GM19455 (cell line): Measurements from ENCODE around the gene ALG2.

Source experiments
- ATAC-seq: cut with Tn5 transposase; IDR thresholded peaks from one replicate; pipeline ENCODE4 v1.9.1; 2021; ENCODE audit not compliant: unreplicated experiment

The ALG2 gene

DNA sequence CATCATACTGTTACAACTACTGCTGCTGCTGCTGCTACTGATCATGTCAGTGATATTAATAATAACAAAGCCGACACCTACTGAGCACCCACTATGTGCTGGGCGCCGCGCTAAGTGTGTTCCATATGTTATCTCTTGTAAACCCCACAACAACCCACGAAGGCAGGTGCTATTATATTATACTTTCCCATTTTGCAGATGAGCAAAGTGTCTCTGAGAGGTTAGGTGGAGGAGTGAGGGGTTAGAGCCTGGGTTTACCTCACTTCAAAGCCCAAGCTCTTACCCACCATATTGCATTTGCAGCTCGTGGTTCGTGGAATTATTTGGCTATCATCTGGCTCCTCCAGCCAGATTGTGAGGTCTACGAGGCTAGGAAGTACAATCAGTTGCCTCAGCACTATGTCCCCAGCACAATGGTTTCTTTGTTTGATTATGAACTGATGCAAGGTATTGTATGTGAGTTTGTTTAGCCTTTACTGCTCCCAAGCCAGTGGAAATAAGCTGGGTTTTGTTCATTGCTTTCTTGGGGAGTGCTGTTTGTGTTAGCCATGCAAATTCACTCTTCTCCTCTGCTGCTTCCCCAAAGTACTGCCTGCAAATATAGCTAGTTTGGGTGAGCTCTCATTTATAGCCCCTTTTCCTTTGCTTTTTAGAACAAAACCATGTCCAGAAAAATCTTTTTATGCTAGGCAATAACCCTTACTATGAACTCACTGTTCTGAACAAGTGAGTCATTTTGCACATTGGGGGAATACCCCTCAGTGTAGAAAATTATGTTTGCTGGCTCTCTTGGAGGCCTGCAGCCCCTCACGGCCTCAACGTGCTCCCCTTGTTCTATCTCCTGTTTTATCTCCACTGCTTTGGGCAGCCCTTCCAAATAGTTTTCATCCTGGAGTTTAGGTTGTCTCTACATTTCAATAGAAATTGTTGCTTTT is 47.9 kb downstream of the ALG2 start:
- no peak for ATAC-seq

GRCh38 chr9:99172124-99173091 is 49.3 kb downstream of the ALG2 start:
- no peak for ATAC-seq

DNA sequence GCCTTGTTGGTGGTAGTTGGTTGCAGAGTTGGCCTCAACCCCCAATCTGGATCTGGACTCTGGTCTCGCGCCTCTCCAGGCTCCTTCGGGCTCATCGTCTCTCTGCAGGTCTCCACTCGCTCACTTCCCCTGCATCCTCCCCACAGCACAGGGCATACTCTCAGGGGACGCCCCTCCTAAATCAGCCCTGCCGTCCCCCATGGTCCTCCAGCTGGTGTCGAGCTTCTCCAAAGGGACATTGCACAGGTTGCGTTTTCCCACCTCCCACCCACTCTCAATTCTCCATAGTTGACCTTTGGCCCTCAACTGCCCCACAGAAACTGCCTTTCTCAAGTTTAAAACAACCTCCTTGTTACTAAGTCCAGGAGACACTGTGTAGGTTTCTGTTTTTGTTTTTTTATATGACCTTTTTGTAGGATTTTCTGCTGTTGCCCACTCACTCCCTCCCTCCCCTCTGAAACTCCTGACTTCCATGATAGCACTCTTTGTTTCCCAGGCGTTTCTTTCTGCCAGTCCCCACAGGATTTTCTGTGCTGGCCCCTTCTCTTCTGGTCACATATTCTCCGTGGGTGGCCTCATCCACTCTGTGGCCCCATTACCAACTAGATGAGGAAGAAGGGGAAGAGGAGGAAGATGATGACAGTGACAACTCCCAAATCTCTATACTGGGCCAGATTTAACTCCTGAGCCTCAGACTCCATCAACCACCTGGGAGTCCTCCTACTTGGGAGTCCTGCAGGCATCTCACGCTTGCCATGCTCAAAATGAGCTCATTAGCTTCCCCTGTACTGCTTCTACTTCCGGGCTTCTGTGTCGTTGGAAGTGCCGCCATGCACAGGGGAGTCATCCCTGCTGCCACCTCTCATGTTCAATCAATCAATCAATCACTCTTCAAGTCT is 50.3 kb downstream of the ALG2 start:
- ATAC-seq, result no peak

DNA sequence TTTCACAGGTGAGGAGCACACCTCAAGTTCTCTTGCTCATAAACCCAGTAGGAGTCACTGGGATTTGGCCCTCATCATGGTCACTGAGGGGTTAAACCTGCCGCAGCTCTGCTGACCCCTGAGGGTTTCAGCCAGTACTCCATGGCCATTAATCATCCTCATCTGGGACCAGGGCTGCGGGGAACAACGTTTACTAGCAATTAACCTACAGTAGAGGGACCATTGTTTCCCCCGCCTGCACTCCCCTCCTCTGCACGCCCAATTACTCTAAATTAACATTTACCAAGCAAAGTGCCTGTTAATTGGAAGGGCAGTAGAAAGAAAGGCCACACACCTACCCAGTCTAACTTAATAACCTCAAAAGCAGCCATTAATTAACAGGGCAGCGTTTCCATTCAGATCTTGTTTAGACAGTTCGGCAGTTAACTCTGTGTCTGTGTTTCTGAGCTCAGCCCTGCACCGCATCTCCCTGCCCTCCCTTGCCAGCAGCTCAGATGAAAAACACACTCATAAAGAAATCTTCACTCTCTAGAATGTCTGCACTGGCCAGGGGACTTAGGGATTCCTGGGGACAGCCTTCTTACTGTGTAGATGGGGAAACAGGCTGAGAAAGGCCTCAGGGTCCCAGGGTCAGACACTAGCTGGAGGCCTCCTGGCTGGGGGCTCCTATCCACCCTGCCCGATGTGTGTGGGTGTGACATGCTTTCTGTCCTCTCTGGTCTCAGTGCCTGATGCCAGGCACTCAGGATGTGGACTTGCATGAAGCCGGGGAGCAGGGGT is 51.6 kb downstream of the ALG2 start:
- no peak for ATAC-seq

DNA sequence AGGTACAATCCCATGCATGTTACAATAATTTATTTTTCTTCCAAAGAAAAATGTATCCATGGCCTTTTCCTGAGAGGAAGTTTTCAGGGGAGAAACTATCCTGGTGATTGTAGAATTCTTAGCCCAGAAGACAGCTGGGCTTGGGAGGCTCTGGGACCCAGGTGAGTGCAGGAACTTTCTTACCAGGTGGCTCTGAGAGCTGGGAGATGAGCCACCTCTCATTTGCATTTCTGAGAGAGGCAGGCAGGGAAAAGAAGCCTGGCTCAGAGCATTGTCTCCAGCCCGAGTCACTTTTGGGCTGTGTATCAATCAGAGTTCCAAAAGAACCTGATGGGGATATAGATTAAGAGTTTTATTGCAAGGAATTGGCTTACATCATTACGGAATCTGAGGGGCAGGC is 52.7 kb downstream of the ALG2 start:
- no peak for ATAC-seq

GRCh38 chr9:99167694-99168093 is 54.0 kb downstream of the ALG2 start:
- no peak for ATAC-seq

DNA sequence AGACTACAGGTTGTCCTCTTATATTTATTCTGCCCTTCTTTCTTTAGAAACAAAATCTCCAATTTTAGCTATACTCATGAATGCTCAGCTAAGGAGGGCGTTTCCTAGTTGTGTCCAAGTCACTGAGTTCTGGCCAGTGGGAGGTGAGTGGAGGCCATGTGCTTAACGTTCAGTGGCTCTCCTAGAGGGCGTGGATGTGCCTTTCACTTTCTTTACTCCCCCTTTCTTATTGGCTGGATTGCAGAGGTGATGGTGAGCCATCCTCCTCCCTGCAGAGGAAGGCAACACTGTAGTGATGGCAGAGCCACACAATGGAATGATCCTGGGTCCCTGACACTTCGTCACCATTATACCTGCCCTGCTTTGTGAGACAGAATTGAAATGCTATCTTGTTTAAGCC is 54.6 kb downstream of the ALG2 start:
- ATAC-seq, result no peak
